ENCODE data around the gene MAP4. TPM values are rescaled to one million over a fixed set of nuclear protein-coding genes. Genes with fewer than 3 reads are reported as not detected.

The MAP4 gene
- total and polyA plus RNA-seq, 8 donors, result 31.0 to 146 (median 92.4) TPM

DNA sequence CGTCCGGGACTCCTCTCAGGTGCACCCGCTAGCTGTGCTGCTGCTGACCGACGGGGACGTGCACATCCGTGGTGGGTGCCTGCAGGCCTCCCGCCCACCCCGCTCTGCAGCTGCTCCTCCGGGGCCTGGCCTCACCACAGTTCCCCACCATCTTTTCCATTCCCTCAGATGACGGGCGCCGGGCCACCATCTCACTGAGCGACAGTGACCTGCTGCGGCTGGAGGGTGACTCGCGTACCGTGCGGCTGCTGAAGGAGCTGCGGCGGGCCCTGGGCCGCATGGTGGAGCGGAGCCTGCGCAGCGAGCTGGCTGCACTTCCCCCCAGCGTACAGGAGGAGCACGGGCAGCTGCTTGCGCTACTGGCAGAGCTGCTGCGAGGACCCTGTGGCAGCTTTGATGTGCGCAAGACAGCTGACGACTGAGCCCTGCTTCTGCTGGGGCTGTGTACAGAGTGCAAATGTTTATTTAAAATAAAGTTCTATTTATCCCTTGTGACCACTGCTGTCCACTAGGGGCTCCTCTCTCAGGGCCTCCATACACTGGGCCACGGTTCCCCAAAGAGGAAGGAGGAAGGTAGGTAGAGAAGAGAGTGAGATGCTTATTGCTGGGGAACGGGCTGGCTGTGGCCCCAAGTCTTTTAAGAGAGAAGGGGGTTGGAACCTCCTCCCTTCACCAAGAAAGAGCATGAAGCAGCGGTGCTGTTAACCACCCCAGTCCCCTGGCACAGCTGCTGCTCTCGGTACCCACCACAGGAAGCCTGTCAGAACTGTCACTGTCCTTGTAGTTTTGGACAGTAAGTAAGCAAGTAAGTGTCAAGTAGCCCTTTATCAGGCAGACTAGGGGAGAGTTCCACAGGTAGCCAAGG is 166.3 kb downstream of the MAP4 start:
- H3K9me3 ChIP-seq, result no peaks in the 10 kb centered on the region
- TF ChIP-seq POLR2A (IDR thresholded peaks at IDR 0.05), result no peak
- TF ChIP-seq, protein P1, sequence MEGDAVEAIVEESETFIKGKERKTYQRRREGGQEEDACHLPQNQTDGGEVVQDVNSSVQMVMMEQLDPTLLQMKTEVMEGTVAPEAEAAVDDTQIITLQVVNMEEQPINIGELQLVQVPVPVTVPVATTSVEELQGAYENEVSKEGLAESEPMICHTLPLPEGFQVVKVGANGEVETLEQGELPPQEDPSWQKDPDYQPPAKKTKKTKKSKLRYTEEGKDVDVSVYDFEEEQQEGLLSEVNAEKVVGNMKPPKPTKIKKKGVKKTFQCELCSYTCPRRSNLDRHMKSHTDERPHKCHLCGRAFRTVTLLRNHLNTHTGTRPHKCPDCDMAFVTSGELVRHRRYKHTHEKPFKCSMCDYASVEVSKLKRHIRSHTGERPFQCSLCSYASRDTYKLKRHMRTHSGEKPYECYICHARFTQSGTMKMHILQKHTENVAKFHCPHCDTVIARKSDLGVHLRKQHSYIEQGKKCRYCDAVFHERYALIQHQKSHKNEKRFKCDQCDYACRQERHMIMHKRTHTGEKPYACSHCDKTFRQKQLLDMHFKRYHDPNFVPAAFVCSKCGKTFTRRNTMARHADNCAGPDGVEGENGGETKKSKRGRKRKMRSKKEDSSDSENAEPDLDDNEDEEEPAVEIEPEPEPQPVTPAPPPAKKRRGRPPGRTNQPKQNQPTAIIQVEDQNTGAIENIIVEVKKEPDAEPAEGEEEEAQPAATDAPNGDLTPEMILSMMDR (IDR thresholded peaks at IDR 0.05), result peak in 2 of 7 experiments; percentile 21 to 37
- 61 to 88% (median 82%) methylated on average over 10 to 35 of the region's 35 CpGs for WGBS, 5 donors
- no peak overlapping the region for H3K27ac ChIP-seq
- H3K27me3 ChIP-seq, result no peaks in the 10 kb centered on the region
- no peak overlapping the region for H3K4me3 ChIP-seq
- intact Hi-C loops (cut with DNase I; ENCODE audit: low total_unique reads), result no loop called here
- DNase-seq, result peak in 1 of 2 donors; percentile 50
- peaks cover 0 to 8% (median 1%) of the 10 kb centered on the region in 4 donors for H3K4me1 ChIP-seq
- H3K36me3 ChIP-seq, result peaks cover 75 to 100% (median 100%) of the 10 kb centered on the region in 4 donors

GRCh38 chr3:47849186-47849698 is 167.0 kb downstream of the MAP4 start:
- H3K27ac ChIP-seq, result no peak overlapping the region
- peaks cover 75 to 100% (median 100%) of the 10 kb centered on the region in 4 donors for H3K36me3 ChIP-seq
- intact Hi-C loops (cut with DNase I; ENCODE audit: low total_unique reads), result no loop called here
- 74 to 84% (median 75%) methylated on average over 6 to 14 of the region's 14 CpGs for WGBS, 5 donors
- no peak overlapping the region for H3K4me3 ChIP-seq
- H3K27me3 ChIP-seq, result no peaks in the 10 kb centered on the region
- TF ChIP-seq EP300 (IDR thresholded peaks at IDR 0.05) (no peak), POLR2AphosphoS5 (IDR thresholded peaks at IDR 0.05) (no peak), POLR2A (IDR thresholded peaks at IDR 0.05) (no peak)
- TF ChIP-seq, protein P1 (IDR thresholded peaks at IDR 0.05), result no peak
- DNase-seq, result no peak
- peaks cover 0 to 8% (median 1%) of the 10 kb centered on the region in 4 donors for H3K4me1 ChIP-seq
- no peaks in the 10 kb centered on the region for H3K9me3 ChIP-seq

- H3K36me3 ChIP-seq, result peaks cover 74 to 100% (median 100%) of the 10 kb centered on the region in 4 donors
- H3K27me3 ChIP-seq, result no peaks in the 10 kb centered on the region
- 74 to 91% (median 86%) methylated on average over 5 to 23 of the region's 23 CpGs for WGBS, 5 donors
- no peak overlapping the region for H3K27ac ChIP-seq
- TF ChIP-seq POLR2A (IDR thresholded peaks at IDR 0.05) (no peak), EP300 (IDR thresholded peaks at IDR 0.05) (no peak), POLR2AphosphoS5 (IDR thresholded peaks at IDR 0.05) (no peak)
- TF ChIP-seq, protein P1 (IDR thresholded peaks at IDR 0.05), result no peak
- H3K4me1 ChIP-seq, result peaks cover 0 to 8% (median 1%) of the 10 kb centered on the region in 4 donors
- no peak overlapping the region for H3K4me3 ChIP-seq
- no peaks in the 10 kb centered on the region for H3K9me3 ChIP-seq
- intact Hi-C loops (cut with DNase I; ENCODE audit: low total_unique reads), result no loop called here
- no peak for DNase-seq
Observed at GRCh38 chr3:47848599-47849117, 167.6 kb downstream of the MAP4 start.

DNA sequence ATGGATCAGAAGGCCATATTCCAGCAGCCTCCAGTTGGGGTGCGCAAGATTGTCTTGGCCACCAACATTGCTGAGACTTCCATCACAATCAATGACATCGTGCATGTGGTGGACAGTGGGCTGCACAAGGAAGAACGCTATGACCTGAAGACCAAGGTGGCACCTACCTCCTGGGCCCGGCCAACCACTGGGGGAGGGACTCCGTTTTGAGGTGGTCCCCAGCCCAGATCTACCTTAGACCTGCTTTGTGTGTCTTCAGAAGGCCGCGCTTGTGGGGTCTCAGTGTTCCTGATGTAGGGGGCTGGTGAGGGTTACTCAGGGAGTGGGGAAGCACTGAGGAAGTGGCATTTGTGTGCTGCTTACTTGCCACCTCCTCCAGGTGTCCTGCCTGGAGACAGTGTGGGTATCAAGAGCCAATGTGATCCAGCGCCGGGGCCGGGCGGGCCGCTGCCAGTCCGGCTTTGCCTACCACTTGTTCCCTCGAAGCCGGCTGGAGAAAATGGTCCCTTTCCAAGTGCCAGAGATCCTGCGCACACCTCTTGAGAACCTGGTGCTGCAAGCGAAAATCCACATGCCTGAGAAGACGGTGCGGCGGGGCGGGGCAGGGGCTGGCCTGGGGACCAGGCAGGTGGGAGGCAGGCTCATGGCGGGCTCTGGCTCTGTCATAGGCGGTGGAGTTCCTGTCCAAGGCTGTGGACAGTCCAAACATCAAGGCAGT is 168.3 kb downstream of the MAP4 start:
- 86 to 96% (median 95%) methylated on average over 5 to 23 of the region's 23 CpGs for WGBS, 5 donors
- Histone ChIP-seq H3K27me3 (no peaks in the 10 kb centered on the region), H3K27ac (no peak overlapping the region), H3K4me3 (no peak overlapping the region), H3K4me1 (peaks cover 0 to 8% (median 1%) of the 10 kb centered on the region in 4 donors), H3K9me3 (no peaks in the 10 kb centered on the region), H3K36me3 (peaks cover 74 to 100% (median 100%) of the 10 kb centered on the region in 4 donors)
- TF ChIP-seq POLR2AphosphoS5 (IDR thresholded peaks at IDR 0.05) (no peak), EP300 (IDR thresholded peaks at IDR 0.05) (no peak), POLR2A (IDR thresholded peaks at IDR 0.05) (no peak)
- TF ChIP-seq, protein P1 (IDR thresholded peaks at IDR 0.05), result no peak
- DNase-seq, result no peak
- intact Hi-C loops (cut with DNase I; ENCODE audit: low total_unique reads), result no loop called here

All from stomach (tissue), 9 donors.